HEK293T (cell line): ENCODE results near the gene AOPEP.
"Not testable (repeated sequence)": the region's sequence is repeated elsewhere in the genome, so short reads cannot be mapped to it uniquely, and the experiment has no call there.

Experiments
- CTCF ChIA-PET: fragments of 350-600 bp; formaldehyde crosslinking; extraction: SDS; loops from one replicate; lab custom pipeline; 2021; ENCODE audit warnings: antibody characterized with exemption, inconsistent platforms; lab: Yijun Ruan, JAX
- POLR2A ChIA-PET: fragments of 350-600 bp; formaldehyde crosslinking; extraction: SDS; loops from one replicate; lab custom pipeline; 2020; ENCODE audit warnings: antibody characterized with exemption, inconsistent platforms; lab: Yijun Ruan, JAX
- DNase-seq: peaks from one replicate; pipeline ENCODE4 v3.0.0; 2012; ENCODE audit warnings: mixed read lengths; ENCODE audit errors: extremely low spot score
- ARNT ChIP-seq: fragments of 450-650 bp; IDR thresholded peaks from 2 replicates; pipeline ENCODE4 v1.6.1; 2017; ENCODE audit warnings: mild to moderate bottlenecking
- BHLHE40 ChIP-seq: fragments of 450-650 bp; IDR thresholded peaks from 2 replicates; pipeline ENCODE4 v1.6.1; 2016; ENCODE audit warnings: mild to moderate bottlenecking, moderate library complexity, borderline replicate concordance
- CTBP1 ChIP-seq: fragments of 450-650 bp; IDR thresholded peaks from 2 replicates; pipeline ENCODE4 v1.6.1; 2016; ENCODE audit warnings: borderline replicate concordance
- ELF4 ChIP-seq: fragments of 450-650 bp; IDR thresholded peaks from 2 replicates; pipeline ENCODE4 v1.6.1; 2017; ENCODE audit warnings: antibody characterized with exemption
- FOXA1 ChIP-seq: fragments of 450-650 bp; IDR thresholded peaks from 2 replicates; pipeline ENCODE4 v1.6.1; 2016; ENCODE audit warnings: mild to moderate bottlenecking
- FOXK2 ChIP-seq: fragments of 450-650 bp; IDR thresholded peaks from 2 replicates; pipeline ENCODE4 v1.6.1; 2016; ENCODE audit warnings: mild to moderate bottlenecking
- FOXM1 ChIP-seq: fragments of 450-650 bp; IDR thresholded peaks from 2 replicates; pipeline ENCODE4 v1.6.1; 2017; ENCODE audit warnings: mild to moderate bottlenecking, borderline replicate concordance
- HDGF ChIP-seq: fragments of 450-650 bp; IDR thresholded peaks from 2 replicates; pipeline ENCODE4 v1.6.1; 2017; ENCODE audit warnings: antibody characterized with exemption, borderline replicate concordance
- L3MBTL2 ChIP-seq: fragments of 450-650 bp; conservative IDR thresholded peaks from 2 replicates; pipeline ENCODE4 v1.6.1; 2016; ENCODE audit warnings: mild to moderate bottlenecking
- LEF1 ChIP-seq: fragments of 450-650 bp; IDR thresholded peaks from 2 replicates; pipeline ENCODE4 v1.6.1; 2017; ENCODE audit warnings: mild to moderate bottlenecking, borderline replicate concordance
- NFRKB ChIP-seq: fragments of 450-650 bp; IDR thresholded peaks from 2 replicates; pipeline ENCODE4 v1.6.1; 2016; ENCODE audit warnings: mild to moderate bottlenecking, moderate library complexity
- SP1 ChIP-seq: fragments of 450-650 bp; IDR thresholded peaks from 2 replicates; pipeline ENCODE4 v1.6.1; 2017
- SUZ12 ChIP-seq: fragments of 450-650 bp; IDR thresholded peaks from 2 replicates; pipeline ENCODE4 v1.6.1; 2016; ENCODE audit warnings: mild to moderate bottlenecking
- TARDBP ChIP-seq: fragments of 450-650 bp; IDR thresholded peaks from 2 replicates; pipeline ENCODE4 v1.6.1; 2016
- ZNF384 ChIP-seq: fragments of 450-650 bp; IDR thresholded peaks from 2 replicates; pipeline ENCODE4 v1.6.1; 2016
- TF ChIP-seq, protein P1 (sequence below): fragments of 450-650 bp; IDR thresholded peaks from 2 replicates; pipeline ENCODE4 v1.6.1; 2016

AOPEP gene

DNA sequence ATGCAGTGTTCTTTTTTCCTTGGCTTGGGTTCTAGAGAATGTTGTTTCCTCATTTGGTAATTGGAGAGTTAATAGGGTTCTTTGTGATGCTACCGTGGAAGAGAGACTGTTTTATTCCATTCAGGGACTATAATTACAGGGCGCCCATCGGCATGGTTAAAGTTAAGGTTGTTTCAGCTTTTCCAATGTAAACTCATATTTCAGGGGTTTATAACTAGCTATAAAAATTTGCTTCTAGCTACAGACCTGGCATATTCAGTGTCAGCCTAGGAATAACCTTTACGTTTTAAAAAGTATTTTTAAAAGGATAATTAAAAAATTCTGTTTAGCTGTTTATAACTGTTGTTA, 99.1 kb downstream of the AOPEP start:
- ChIA-PET POLR2A (no interaction called here), CTCF (no interaction called here)
- no peak for DNase-seq
- TF ChIP-seq ELF4 (no peak), L3MBTL2 (no peak), SP1 (no peak), FOXA1 (no peak), TARDBP (no peak), HDGF (no peak), FOXK2 (no peak), CTBP1 (no peak), BHLHE40 (no peak), SUZ12 (no peak), ARNT (no peak), FOXM1 (no peak), ZNF384 (no peak), NFRKB (no peak), LEF1 (no peak)
- TF ChIP-seq, protein P1, sequence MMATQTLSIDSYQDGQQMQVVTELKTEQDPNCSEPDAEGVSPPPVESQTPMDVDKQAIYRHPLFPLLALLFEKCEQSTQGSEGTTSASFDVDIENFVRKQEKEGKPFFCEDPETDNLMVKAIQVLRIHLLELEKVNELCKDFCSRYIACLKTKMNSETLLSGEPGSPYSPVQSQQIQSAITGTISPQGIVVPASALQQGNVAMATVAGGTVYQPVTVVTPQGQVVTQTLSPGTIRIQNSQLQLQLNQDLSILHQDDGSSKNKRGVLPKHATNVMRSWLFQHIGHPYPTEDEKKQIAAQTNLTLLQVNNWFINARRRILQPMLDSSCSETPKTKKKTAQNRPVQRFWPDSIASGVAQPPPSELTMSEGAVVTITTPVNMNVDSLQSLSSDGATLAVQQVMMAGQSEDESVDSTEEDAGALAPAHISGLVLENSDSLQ: no peak

DNA sequence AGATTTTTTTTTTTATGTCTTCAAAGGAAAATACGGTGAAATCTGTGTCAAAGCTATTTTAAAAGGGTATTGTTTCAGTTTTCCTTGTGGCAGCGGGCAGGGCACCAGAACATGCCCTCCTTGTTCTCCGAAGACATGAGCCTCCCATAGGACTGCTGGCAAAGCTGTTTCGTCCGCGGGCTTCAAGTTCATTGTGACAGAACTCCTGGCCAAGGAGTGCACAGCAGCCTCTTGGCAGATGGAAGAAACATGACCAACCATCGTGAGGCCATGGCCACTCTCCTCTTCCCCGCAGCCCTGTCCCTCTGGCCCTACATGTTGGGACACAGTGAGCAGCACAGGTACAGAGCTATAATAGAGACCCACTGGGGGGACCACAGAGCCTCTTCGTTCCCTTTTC, 99.5 kb downstream of the AOPEP start:
- ChIA-PET POLR2A (no interaction called here), CTCF (no interaction called here)
- TF ChIP-seq FOXA1: no peak
- TF ChIP-seq FOXM1: no peak
- no peak for TF ChIP-seq TARDBP
- TF ChIP-seq HDGF: no peak
- TF ChIP-seq, protein P1: no peak
- TF ChIP-seq NFRKB: no peak
- TF ChIP-seq FOXK2: no peak
- TF ChIP-seq ARNT: no peak
- no peak for TF ChIP-seq L3MBTL2
- TF ChIP-seq BHLHE40: no peak
- TF ChIP-seq ZNF384: no peak
- TF ChIP-seq SUZ12: no peak
- TF ChIP-seq LEF1: no peak
- no peak for TF ChIP-seq SP1
- no peak for TF ChIP-seq CTBP1
- DNase-seq: no peak

DNA sequence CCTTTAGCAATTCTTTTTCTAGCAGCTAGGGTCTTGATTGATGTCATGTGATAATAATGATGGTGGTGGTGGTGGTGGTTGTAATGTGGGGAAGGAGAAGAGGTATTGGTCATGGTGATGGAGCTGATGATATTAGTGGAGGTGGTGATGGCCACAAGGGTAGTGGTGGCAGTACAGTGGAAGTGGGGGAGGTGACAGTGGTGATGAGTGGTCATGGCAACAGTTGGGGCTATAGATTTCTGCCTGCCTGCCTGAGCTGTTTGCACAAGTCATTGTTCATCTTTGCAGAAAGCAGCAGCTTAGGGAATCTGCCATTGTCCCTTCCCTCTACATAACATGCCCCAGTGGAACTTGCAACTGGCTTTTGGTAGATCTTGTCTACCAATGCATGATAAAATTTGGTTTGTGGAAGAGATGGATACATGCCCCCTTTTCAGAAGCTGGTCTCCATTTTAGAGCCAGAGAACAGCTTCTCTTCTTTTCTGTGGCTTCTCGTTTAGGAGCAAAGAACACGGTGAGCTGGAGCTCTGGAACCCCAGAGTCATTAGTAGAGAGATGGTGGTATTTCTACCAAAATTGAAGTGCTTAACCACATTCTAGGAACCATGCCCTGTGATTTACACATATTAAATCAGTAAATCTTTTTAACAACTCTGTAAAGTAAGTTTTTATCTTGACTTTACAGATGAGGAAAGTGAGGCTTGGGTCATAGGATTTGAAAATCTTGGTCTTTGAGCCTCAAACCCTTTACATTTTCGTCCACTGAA, 100.3 kb downstream of the AOPEP start:
- POLR2A ChIA-PET: no interaction called here
- CTCF ChIA-PET: no interaction called here
- no peak for TF ChIP-seq ELF4
- no peak for TF ChIP-seq LEF1
- no peak for TF ChIP-seq SUZ12
- TF ChIP-seq ZNF384: no peak
- TF ChIP-seq CTBP1: no peak
- no peak for TF ChIP-seq NFRKB
- TF ChIP-seq ARNT: no peak
- no peak for TF ChIP-seq FOXA1
- TF ChIP-seq SP1: no peak
- no peak for TF ChIP-seq FOXM1
- DNase-seq: no peak

DNA sequence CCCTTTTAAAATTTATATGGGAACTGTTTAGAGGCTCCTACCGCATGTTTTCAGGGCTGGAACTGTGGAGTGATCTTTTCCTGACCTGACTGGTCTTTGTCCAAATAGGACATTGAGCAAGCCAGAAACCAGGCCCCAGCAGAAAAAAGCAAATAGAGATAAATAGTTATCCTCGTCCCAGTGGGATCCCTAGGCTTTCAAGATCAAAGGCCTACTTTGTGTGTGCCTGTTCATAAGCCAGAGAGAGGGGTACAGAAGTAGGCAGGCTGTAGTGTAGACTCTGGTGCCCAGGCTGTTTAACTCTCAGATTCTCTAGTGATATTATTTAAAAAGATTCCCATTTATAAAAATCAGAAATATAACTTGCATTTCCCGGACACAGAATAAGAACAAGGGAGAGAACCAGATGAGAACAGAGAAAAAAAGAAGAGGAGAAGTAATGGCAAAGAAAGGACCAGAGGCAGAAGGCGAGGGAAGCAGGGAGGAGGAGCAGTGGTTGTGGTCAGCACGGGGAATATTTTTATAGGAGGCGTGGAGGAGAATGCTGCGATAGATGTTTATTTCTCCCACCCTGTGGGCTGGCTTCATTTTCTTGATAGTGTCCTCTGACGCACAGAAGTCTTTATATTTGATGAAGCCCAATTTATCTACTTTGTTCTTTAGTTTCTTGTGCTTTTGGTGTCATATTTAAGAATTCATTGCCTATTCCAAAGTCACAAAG, 101.2 kb downstream of the AOPEP start:
- POLR2A ChIA-PET: no interaction called here
- DNase-seq: no peak
- CTCF ChIA-PET: no interaction called here
- no peak for TF ChIP-seq ARNT
- no peak for TF ChIP-seq SP1
- no peak for TF ChIP-seq SUZ12
- no peak for TF ChIP-seq ZNF384
- TF ChIP-seq ELF4: no peak
- TF ChIP-seq TARDBP: no peak
- TF ChIP-seq FOXK2: no peak
- TF ChIP-seq L3MBTL2: no peak
- TF ChIP-seq, protein P1: no peak
- TF ChIP-seq BHLHE40: no peak
- TF ChIP-seq FOXA1: no peak

DNA sequence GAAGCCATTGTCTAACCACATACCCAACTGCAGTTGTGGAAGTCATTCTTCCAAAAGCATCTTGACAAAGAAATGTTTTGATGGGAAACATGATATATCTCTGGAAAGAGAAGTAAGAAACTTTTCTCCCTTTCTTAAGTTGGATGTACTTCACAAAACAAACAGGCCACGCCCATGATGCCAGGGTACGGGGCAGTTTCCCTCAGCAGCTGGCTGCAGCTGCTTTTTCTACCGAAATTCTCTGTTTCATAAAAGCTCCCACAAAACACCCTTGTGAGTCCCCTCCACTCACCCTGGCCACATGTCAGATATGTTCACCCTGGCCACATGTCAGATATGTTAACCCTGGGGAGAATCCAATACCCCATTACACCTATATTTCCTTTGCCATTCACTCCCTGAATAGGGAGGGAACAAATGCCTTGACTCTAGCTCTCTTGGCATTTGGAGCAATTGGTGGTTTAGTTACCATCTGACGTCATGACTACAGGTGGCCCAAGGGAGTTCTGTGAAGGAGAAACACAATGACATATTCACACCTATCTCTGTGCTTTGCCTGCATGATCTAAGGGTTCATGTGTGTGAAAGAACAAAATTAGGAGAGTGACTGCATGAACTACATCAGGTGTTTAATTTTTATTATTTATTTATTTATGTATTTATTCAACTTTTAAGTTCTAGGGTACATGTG, 103.0 kb downstream of the AOPEP start:
- TF ChIP-seq BHLHE40: no peak
- TF ChIP-seq, protein P1: no peak
- TF ChIP-seq FOXA1: no peak
- no peak for TF ChIP-seq ARNT
- no peak for TF ChIP-seq ELF4
- no peak for TF ChIP-seq FOXM1
- TF ChIP-seq FOXK2: no peak
- TF ChIP-seq NFRKB: no peak
- TF ChIP-seq HDGF: no peak
- TF ChIP-seq ZNF384: no peak
- no peak for TF ChIP-seq LEF1
- no peak for TF ChIP-seq SP1
- no peak for TF ChIP-seq L3MBTL2
- no peak for TF ChIP-seq SUZ12
- no peak for TF ChIP-seq CTBP1
- TF ChIP-seq TARDBP: no peak
- DNase-seq: no peak
- ChIA-PET POLR2A (no interaction called here), CTCF (no interaction called here)

DNA sequence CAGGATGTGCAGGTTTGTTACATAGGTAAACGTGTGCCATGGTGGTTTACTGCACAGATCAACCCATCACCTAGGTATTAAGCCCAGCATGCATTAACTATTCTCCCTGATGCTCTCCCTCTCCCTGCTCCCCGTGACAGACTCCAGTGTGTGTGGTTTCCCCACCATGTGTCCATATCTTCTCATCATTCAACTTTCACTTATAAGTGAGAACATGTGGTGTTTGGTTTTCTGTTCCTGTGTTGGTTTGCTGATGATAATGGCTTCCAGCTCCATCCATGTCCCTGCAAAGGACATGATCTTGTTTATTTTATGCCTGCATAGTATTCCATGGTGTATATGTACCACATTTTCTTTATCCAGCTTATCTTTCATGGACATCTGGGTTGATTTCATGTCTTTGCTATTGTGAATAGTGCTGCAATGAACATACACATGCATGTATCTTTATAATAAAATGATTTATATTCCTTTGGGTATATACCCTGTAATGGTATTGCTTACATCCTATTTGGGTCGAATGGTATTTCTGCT, 103.6 kb downstream of the AOPEP start:
- POLR2A ChIA-PET, DNase-seq, CTCF ChIA-PET: not testable (repeated sequence)
